ENCODE results near the gene ALPI.

GRCh38 chr2:232456296-232457120 lies 555 bp downstream of the ALPI start:
- no peak for TF ChIP-seq POU6F1 (CRISPR knock-in tag; IDR thresholded peaks at IDR 0.05; ENCODE audit: borderline replicate concordance, low read depth)
- no peak for TF ChIP-seq GLIS3 (CRISPR knock-in tag; IDR thresholded peaks at IDR 0.05)
- no peak for TF ChIP-seq ZNF565 (CRISPR knock-in tag; conservative IDR thresholded peaks at IDR 0.05; ENCODE audit: low read depth)
- no peak for TF ChIP-seq CSRNP3 (CRISPR knock-in tag; IDR thresholded peaks at IDR 0.05)
- TF ChIP-seq RARB (CRISPR knock-in tag; IDR thresholded peaks at IDR 0.05): no peak
- TF ChIP-seq ZFP30 (CRISPR knock-in tag; IDR thresholded peaks at IDR 0.05): no peak
- TF ChIP-seq PATZ1 (CRISPR knock-in tag; IDR thresholded peaks at IDR 0.05; ENCODE audit: borderline replicate concordance): no peak
- no peak for TF ChIP-seq TCF4 (CRISPR knock-in tag; IDR thresholded peaks at IDR 0.05; ENCODE audit: borderline replicate concordance)
- no peak for TF ChIP-seq ZFP3 (CRISPR knock-in tag; IDR thresholded peaks at IDR 0.05)
- TF ChIP-seq PPARA (CRISPR knock-in tag; IDR thresholded peaks at IDR 0.05; ENCODE audit: borderline replicate concordance): no peak
- TF ChIP-seq TOX (CRISPR knock-in tag; IDR thresholded peaks at IDR 0.05; ENCODE audit: borderline replicate concordance): no peak
- TF ChIP-seq ZC3H10 (CRISPR knock-in tag; IDR thresholded peaks at IDR 0.05): no peak
